Osteoblast (primary cell): ENCODE measurements around the gene KLHL6. TPM values are rescaled to one million over a fixed set of nuclear protein-coding genes. Genes with fewer than 3 reads are reported as not detected.

Experiments
- DNase-seq: peaks from one replicate; pipeline ENCODE4 v3.0.0; 2011; ENCODE audit warnings: low spot score, mixed read lengths; ENCODE audit not compliant: insufficient read length; ENCODE audit errors: missing footprints
- H2AFZ ChIP-seq: 2 replicates; pipeline ENCODE4 v1.6.0; 2011; ENCODE audit warnings: mild to moderate bottlenecking, low read length
- H3K27ac ChIP-seq: 2 replicates; pipeline ENCODE4 v1.5.1; 2011; ENCODE audit warnings: mild to moderate bottlenecking, low read depth, low read length, moderate library complexity
- H3K27me3 ChIP-seq: 2 replicates; pipeline ENCODE4 v1.6.0; 2012; ENCODE audit warnings: mild to moderate bottlenecking, control low read depth, inconsistent platforms, low read length, moderate library complexity; ENCODE audit not compliant: insufficient read depth
- H3K36me3 ChIP-seq: 2 replicates; pipeline ENCODE4 v1.5.1; 2011; ENCODE audit warnings: mild to moderate bottlenecking, low read length, control low read depth, moderate library complexity; ENCODE audit not compliant: insufficient read depth
- H3K4me1 ChIP-seq: 2 replicates; pipeline ENCODE4 v1.5.1; 2011; ENCODE audit warnings: mild to moderate bottlenecking, low read length, control low read depth, moderate library complexity; ENCODE audit not compliant: insufficient read depth
- H3K4me2 ChIP-seq: 2 replicates; pipeline ENCODE4 v1.6.0; 2011; ENCODE audit warnings: mild to moderate bottlenecking, low read length; ENCODE audit not compliant: insufficient read depth
- H3K4me3 ChIP-seq: fragments of 200-600 bp; sonication (generic); 3 replicates; pipeline ENCODE4 v1.5.1; 2012; ENCODE audit warnings: mild to moderate bottlenecking, low read length, inconsistent platforms; ENCODE audit not compliant: insufficient read depth
- H3K79me2 ChIP-seq: 2 replicates; pipeline ENCODE4 v1.6.0; 2012; ENCODE audit warnings: mild to moderate bottlenecking, low read length, control low read depth, inconsistent platforms; ENCODE audit not compliant: insufficient read depth
- H3K9me3 ChIP-seq: 2 replicates; pipeline ENCODE4 v1.5.1; 2011; ENCODE audit warnings: low read depth, low read length, control low read depth
- H4K20me1 ChIP-seq: 2 replicates; pipeline ENCODE4 v1.6.0; 2012; ENCODE audit warnings: mild to moderate bottlenecking, low read length, control low read depth; ENCODE audit not compliant: insufficient read depth
- total RNA-seq: library from RNA; depleted of rRNA; stranded (reverse); fragments of >200 nt; gene quantifications from 2 replicates; pipeline ENCODE4 v1.2.3, GENCODE V29; 2012
- TF ChIP-seq, protein P1 (sequence below): IDR thresholded peaks from 2 replicates; pipeline ENCODE4 v1.5.1; 2011; ENCODE audit warnings: mild to moderate bottlenecking, low read depth, low read length, moderate library complexity; ENCODE audit errors: extremely low read depth

The KLHL6 gene
- total RNA-seq, 1 donor, result under 0.01 TPM

DNA sequence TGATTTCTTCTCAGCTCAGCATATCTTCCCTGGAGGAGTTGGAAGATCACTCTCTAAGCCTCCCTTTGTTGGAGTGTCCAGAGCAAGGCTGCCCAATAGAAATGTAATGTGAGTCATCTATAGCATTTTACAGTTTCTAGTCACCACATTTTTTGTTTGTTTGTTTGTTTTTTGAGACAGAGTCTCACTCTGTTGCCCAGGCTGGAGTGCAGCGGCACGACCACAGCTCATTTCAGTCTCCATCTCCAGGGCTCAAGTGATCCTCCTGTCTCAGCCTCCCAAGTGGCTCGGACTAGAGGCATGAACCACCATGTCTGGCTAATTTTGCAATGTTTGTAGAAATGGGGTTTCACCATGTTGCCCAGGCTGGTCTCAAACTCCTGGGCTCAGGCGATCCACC is 21.3 kb downstream of the KLHL6 start:
- Histone ChIP-seq H3K4me3 (no peak overlapping the region), H3K4me1 (peaks cover 14% of the 10 kb centered on the region), H4K20me1 (no peaks in the 10 kb centered on the region), H2AFZ (no peak overlapping the region), H3K9me3 (no peaks in the 10 kb centered on the region), H3K36me3 (no peaks in the 10 kb centered on the region), H3K27ac (no peak overlapping the region), H3K4me2 (no peak overlapping the region), H3K27me3 (peaks cover 8% of the 10 kb centered on the region), H3K79me2 (no peaks in the 10 kb centered on the region)
- TF ChIP-seq, protein P1, sequence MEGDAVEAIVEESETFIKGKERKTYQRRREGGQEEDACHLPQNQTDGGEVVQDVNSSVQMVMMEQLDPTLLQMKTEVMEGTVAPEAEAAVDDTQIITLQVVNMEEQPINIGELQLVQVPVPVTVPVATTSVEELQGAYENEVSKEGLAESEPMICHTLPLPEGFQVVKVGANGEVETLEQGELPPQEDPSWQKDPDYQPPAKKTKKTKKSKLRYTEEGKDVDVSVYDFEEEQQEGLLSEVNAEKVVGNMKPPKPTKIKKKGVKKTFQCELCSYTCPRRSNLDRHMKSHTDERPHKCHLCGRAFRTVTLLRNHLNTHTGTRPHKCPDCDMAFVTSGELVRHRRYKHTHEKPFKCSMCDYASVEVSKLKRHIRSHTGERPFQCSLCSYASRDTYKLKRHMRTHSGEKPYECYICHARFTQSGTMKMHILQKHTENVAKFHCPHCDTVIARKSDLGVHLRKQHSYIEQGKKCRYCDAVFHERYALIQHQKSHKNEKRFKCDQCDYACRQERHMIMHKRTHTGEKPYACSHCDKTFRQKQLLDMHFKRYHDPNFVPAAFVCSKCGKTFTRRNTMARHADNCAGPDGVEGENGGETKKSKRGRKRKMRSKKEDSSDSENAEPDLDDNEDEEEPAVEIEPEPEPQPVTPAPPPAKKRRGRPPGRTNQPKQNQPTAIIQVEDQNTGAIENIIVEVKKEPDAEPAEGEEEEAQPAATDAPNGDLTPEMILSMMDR, result no peak
- no peak for DNase-seq

DNA sequence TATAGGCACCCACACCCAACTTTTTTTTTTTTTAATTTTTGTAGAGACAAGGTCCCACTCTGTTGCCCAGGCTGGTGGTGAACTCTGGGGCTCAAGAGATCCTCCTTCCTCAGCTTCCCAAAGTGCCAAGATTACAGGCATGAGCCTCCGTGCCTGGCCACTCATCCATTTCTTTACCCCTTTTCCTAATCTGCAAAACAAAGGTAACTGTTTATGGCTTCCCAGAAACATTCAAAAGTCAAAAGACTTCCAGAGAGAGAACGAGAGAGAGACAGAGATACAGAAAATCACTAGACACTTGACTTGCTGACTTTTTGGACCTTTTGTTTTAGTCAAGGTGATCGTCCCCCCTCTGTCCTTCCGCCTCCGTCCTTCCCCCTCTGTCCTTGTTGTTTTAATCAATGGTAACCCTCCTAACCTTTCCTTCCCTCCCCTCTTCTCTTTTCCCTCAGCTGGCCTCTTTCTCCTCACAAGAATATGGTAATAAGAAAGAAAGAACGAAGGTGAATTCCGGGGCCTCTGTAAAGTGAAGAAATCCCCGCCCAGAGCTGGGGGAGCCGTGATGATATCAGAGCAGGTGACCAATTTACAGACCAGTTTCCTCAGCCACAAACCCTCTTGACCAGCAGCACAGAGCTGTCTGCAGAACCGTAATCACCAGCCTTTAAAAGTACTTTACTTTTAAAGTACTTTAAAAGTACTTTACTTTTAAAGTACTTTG is 21.9 kb downstream of the KLHL6 start:
- Histone ChIP-seq H2AFZ (no peak overlapping the region), H3K4me1 (peaks cover 14% of the 10 kb centered on the region), H3K27me3 (peaks cover 8% of the 10 kb centered on the region), H3K36me3 (no peaks in the 10 kb centered on the region), H4K20me1 (no peaks in the 10 kb centered on the region), H3K4me2 (no peak overlapping the region), H3K27ac (no peak overlapping the region), H3K4me3 (no peak overlapping the region), H3K9me3 (no peaks in the 10 kb centered on the region), H3K79me2 (no peaks in the 10 kb centered on the region)
- TF ChIP-seq, protein P1, result no peak
- DNase-seq, result no peak

DNA sequence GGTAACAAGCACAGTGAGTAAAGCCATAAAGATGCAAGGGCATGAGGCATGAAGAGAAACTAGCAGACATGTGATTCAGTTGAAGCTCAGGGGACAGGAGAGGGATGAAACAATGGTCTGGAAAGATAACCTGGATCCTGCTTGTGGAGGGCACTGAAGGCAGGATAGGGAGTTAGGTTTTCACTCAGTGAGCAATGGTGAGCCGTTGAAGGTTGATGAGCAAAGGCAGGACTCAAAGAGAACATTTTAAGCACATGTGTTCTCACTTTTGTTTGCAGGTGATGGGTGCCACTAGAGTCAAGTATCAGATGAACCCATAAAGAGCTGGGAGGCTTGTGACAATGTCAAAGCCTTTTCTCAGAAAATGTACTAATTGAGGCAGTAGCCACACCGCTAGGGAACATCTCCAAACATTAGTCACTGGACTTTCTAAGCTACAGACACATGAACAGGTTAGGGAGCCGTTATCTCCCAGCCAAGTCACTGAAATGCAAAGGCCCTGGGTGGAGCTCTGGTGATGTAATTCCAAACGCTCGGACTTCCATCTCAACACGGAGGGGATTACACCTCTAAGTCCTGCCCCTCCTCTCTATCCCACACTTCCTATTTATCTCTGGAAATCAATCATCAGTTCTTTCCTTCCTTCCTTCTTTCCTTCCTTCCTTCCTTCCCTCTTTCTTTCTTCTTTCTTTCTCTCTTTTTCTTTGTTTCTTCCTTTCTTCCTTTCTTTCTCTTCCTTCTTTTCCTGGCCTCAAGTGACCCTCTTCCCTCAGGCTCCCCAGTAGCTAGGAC is 22.7 kb downstream of the KLHL6 start:
- H3K9me3 ChIP-seq, result no peaks in the 10 kb centered on the region
- no peak overlapping the region for H3K4me3 ChIP-seq
- no peaks in the 10 kb centered on the region for H3K36me3 ChIP-seq
- no peak overlapping the region for H3K27ac ChIP-seq
- no peak for DNase-seq
- no peaks in the 10 kb centered on the region for H3K79me2 ChIP-seq
- H4K20me1 ChIP-seq, result no peaks in the 10 kb centered on the region
- TF ChIP-seq, protein P1, result no peak
- no peak overlapping the region for H3K4me2 ChIP-seq
- peaks cover 8% of the 10 kb centered on the region for H3K27me3 ChIP-seq
- H2AFZ ChIP-seq, result no peak overlapping the region
- H3K4me1 ChIP-seq, result peaks cover 12% of the 10 kb centered on the region

DNA sequence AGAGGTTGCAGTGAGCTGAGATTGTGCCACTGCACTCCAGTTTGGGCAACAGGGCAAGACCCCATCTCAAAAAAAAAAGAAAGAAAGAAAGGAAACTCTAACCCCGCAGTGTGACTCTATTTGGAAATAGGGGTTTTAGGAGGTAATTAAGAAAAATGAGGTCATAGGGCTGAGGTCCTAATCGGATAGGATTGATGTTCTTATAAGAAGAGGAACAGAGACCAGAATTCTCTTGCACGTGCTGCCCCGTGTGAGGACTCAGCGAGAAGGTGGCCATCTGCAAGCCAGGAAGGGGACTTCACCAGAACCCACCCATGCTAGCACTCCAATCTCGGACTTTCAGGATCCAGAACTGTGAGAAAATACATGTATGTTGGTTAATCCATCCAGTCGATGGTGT is 25.8 kb downstream of the KLHL6 start:
- H4K20me1 ChIP-seq, result no peaks in the 10 kb centered on the region
- H3K27ac ChIP-seq, result no peak overlapping the region
- TF ChIP-seq, protein P1, result no peak
- no peaks in the 10 kb centered on the region for H3K9me3 ChIP-seq
- H3K4me2 ChIP-seq, result no peak overlapping the region
- no peaks in the 10 kb centered on the region for H3K4me1 ChIP-seq
- no peak overlapping the region for H2AFZ ChIP-seq
- DNase-seq, result no peak
- no peak overlapping the region for H3K4me3 ChIP-seq
- H3K36me3 ChIP-seq, result no peaks in the 10 kb centered on the region
- peaks cover 8% of the 10 kb centered on the region for H3K27me3 ChIP-seq
- H3K79me2 ChIP-seq, result no peaks in the 10 kb centered on the region
